ENCODE results near the gene PRKACB.

- TF ChIP-seq CTCF (IDR thresholded peaks at IDR 0.05; ENCODE audit: low read depth, low read length, poor library complexity, severe bottlenecking), result no peak
- TF ChIP-seq EZH2phosphoT487 (IDR thresholded peaks at IDR 0.05; ENCODE audit: borderline replicate concordance, low read length), result no peak
Measured at GRCh38 chr1:84214115-84214956, 70.3 kb downstream of the PRKACB start.

Data from DOHH2 (cell line).